GM21367 (cell line): ENCODE measurements around the gene PTPN4.

ENCODE experiments used
- ATAC-seq: cut with Tn5 transposase; IDR thresholded peaks from one replicate; pipeline ENCODE4 v1.9.1; 2021; ENCODE audit not compliant: unreplicated experiment

Gene PTPN4

GRCh38 chr2:119760237-119760955, 674 bp downstream of the PTPN4 start:
- peak; percentile 6 for ATAC-seq

- no peak for ATAC-seq
Observed at GRCh38 chr2:119760956-119761275, 1.2 kb downstream of the PTPN4 start.

- no peak for ATAC-seq
Observed at GRCh38 chr2:119764832-119765231, 5.1 kb downstream of the PTPN4 start.

DNA sequence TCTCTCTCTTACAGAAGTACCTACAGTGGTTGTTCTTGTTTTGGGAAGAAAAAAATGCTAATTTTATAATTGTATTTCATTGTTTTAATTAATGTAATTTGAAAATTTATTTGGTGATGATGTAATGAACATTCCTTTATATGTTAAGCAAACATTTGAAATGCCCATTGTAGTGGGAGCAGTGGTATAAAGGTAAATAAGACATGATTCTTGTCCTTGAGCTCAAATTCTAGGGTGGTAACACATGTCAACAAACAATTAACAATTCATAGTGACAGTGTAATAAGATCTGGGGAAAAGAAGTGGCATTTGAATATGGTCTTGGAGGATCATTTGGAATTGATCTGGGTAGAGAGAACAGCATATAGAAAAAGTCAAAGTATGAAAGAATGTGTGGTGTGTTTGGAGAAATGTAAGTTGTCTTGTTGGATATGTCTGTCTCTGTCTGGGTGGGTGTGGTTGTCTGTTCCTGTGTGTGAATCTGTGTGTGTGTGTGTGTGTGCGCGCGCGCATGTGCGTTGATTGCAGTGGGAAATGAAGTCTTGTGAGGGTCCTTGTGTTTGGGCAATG, 5.8 kb downstream of the PTPN4 start:
- ATAC-seq: no peak

GRCh38 chr2:119766944-119767343, 7.2 kb downstream of the PTPN4 start:
- no peak for ATAC-seq

DNA sequence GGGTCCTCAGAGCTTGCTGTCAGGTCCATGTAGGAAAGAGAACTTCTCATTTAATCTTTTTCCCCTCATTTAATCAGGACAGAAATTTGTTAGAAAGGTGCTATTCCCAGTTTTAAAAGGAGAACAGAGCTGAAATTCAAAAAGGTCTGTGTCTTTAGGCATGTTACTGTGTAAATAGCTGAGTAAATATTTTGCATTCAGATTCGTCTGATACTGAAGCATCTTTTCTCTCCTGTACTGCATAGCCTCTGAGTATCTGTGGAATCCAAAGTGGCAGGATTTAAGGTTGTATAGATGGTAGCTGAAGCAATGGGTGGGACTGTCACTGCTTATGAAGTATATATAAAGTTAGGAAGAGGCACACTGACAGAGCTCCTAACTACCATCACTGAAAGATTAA, 9.0 kb downstream of the PTPN4 start:
- ATAC-seq: no peak

DNA sequence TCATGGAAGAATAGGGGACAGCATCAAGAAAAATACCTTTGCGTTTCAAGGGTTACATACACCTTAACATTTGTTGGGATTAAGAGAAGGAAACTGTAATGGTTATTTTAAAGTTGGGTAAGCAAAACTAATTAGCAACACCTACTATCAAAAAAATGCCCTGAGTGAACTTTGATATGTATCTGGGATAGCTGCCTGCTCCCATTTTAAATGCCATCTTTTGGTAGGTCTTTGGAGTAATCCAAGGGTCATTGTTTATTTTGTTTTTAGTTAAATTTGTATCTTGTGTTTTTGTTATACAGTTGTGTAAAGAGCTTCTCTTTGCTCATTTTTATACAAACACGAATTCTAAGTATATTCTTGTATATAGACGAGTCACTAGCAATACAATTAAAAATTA, 9.9 kb downstream of the PTPN4 start:
- no peak for ATAC-seq

- no peak for ATAC-seq
Observed at GRCh38 chr2:119771331-119771730, 11.6 kb downstream of the PTPN4 start.

DNA sequence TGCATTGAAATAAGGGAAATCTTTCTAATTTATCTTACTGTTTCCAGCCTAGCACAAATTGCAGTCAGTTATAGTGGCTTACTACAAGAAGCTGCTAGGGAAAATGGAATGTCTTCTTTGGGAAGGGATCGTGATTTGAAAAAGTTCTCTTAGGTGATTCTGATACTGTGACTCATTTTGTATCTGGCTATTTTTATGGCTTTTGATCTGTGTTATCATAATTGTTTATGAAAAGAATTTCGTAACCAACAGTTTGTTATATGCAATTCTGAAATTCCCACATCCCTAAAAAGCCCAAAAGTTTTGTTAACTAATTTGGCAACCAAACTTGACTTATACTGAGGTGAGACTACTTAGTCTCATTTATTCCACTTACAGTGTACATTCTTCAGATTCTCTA, 12.4 kb downstream of the PTPN4 start:
- ATAC-seq: no peak

DNA sequence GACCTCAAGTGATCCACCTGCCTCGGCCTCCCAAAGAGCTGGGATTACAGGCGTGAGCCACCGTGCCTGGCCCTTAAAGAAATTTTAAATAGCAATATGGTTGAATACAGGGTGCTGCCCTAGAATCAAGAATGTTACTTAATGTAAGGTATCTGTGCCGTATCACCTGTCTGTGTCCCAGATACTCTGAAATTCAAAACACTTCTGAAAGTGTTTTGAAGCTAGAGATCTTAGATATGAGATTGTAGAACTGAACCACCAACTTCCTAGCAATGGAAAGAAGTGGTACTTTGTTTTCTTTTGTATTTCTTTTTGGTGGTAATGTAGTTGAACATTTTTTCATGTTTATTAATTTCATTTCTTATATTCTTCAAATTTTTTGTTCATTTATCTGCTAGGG, 13.0 kb downstream of the PTPN4 start:
- no peak for ATAC-seq

GRCh38 chr2:119774026-119774425, 14.3 kb downstream of the PTPN4 start:
- ATAC-seq: no peak

GRCh38 chr2:119775102-119775501, 15.4 kb downstream of the PTPN4 start:
- no peak for ATAC-seq

- no peak for ATAC-seq
Observed at GRCh38 chr2:119782308-119783027, 22.7 kb downstream of the PTPN4 start.

- no peak for ATAC-seq
Observed at GRCh38 chr2:119784876-119785275, 25.2 kb downstream of the PTPN4 start.

DNA sequence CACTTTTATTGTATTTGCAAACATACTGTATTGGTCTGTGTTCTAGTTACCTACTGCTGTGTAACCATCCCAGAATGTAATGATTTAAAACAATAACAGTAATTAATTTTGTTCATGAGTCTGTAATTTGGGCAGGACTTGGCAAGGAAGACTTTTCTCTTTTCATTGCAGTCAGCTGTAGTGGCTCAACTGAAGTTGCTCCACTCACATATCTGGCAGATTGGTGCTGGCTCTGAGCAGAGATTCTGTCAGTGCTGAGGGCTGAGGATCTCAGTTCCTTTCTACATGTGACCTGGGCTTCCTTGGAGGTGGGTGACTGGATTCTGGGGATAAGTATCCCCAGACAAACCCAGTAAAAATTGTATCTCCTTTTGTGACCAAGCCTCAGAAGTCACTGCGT, 26.6 kb downstream of the PTPN4 start:
- ATAC-seq: no peak

GRCh38 chr2:119788752-119789151, 29.0 kb downstream of the PTPN4 start:
- no peak for ATAC-seq

DNA sequence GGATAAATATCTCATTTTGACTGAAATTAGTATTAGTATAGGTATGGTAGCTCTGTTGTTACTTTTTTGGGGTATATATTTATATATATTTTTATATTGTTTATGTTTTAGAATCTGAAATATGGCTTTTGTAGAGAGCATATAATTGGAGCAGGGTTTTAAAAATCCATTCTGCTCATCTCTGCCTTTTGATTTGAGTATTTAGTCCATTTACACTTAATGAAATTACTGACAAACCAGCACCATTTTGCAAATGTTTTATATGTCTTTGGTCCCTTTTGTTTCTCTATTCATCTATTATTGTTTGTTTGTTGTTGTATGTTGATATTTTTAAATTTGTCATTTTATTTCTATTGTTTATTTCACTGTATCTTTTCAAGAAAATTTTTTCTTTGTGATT, 30.7 kb downstream of the PTPN4 start:
- no peak for ATAC-seq

- ATAC-seq: no peak
Observed at GRCh38 chr2:119792907-119793312, 33.2 kb downstream of the PTPN4 start.

DNA sequence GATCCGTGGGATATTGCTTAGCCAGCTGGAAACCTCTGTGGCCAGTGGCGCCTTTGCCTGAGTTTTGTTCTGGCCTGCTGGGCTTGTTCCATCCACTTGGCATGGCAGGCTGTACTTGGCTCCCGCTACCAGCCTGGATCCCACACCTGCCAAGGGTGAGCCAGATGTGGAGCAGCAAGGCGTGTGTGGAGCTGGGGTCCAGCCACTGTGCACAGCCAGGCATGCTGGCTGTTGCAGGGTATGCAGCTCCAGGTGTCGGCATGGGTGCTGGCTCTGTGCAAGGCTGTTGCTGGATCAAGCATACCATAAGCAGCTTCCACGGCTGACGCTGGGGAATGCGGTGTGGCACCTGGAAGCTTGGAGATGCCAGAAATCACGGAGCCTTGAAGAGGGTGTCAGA, 34.5 kb downstream of the PTPN4 start:
- ATAC-seq: no peak

DNA sequence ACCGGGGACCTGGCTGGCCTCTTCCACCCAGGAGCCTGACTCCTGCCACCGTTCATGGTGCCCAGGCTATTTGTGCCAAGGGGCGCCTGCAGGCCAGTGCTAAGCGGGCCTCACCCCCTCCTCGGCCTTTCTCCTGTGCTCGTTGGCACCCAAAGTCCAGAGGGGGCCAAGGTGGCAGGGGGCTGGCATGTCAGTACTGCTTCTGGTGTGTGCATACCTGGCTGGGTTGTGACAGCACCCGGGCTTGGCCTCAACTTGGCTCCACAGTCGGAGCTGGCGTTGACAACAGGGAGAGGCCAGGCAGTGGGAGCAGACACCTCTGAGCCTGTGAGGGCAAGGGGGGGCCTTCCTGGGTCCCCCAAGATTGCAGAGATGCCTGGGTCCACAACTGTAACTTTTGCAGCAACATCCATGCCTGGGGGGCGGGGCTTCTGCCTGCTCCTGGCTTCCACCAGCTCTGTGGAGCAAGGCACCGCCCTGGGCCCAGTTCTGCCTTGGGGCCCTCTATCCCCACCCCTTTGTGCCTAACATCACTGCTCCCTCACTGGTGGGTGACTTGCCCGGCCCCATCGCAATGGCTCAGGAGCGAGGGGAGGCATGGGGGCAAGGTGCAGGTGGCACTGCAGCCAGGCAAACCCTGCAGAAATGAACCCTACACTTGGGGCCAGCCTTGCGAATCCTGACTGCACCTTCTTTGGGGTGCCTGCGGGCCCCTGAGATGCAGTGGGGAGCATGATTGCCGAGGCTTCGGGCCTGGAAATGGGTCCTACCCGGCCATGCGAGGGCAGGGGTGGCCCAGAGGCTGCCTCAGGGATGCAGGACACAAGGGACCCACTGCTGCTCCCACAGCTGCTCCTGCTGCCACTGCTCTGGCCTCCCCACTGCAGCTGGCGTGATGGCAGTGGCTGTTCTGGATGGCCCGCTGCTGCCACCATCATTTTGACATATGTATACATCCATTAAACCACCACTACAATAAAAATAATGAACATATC, 35.9 kb downstream of the PTPN4 start:
- ATAC-seq: no peak

GRCh38 chr2:119800376-119800902, 40.7 kb downstream of the PTPN4 start:
- ATAC-seq: no peak
